Kidney (tissue), 14 donors: ENCODE data around the gene LRRC28. TPM values are rescaled to one million over a fixed set of nuclear protein-coding genes. Genes with fewer than 3 reads are reported as not detected.
A peak's percentile ranks its signal among the peaks of the same experiment; 100 is the strongest.
"Not testable (repeated sequence)": the region's sequence is repeated elsewhere in the genome, so short reads cannot be mapped to it uniquely, and the experiment has no call there.

ENCODE experiments used
- DNase-seq, 5 donors: peaks; one replicate each; pipeline ENCODE4 v3.0.0-alpha.2; 2013 to 2020
- FAIRE-seq: peaks from 2 replicates; lab custom pipeline; 2012; peaks lifted over from hg19 to GRCh38; lab: Jason Lieb, UNC
- H3K27ac ChIP-seq, 2 donors: one replicate each; pipeline ENCODE4 v1.7.0; 2013; ENCODE audit warnings: low read depth in 2 of 2, low read length in 2 of 2, inconsistent platforms in 1 of 2
- H3K27me3 ChIP-seq: one replicate; pipeline ENCODE4 v1.7.1; 2013; ENCODE audit warnings: low read length, inconsistent platforms; ENCODE audit not compliant: control insufficient read depth, insufficient read depth
- H3K36me3 ChIP-seq, 3 donors: one replicate each; pipeline versions ENCODE4 v1.7.0 to v1.7.1; 2013; ENCODE audit warnings: low read length in 3 of 3, control low read depth in 1 of 3, inconsistent platforms in 1 of 3; ENCODE audit not compliant: insufficient read depth in 3 of 3, control insufficient read depth in 2 of 3
- H3K4me1 ChIP-seq, 3 donors: one replicate each; pipeline versions ENCODE4 v1.7.0 to v1.7.1; 2013; ENCODE audit warnings: low read length in 3 of 3, inconsistent platforms in 1 of 3, low read depth in 1 of 3; ENCODE audit not compliant: control insufficient read depth in 2 of 3, insufficient read depth in 2 of 3
- H3K4me3 ChIP-seq, 3 donors: one replicate each; pipeline versions ENCODE4 v1.7.0 to v1.8.1; 2013; ENCODE audit warnings: low read length in 3 of 3, control low read depth in 1 of 3, inconsistent platforms in 1 of 3
- H3K9ac ChIP-seq, 3 donors: one replicate each; pipeline versions ENCODE4 v1.7.0 to v1.7.1; 2013; ENCODE audit warnings: low read length in 3 of 3, control low read depth in 1 of 3, inconsistent platforms in 1 of 3
- H3K9me3 ChIP-seq, 3 donors: one replicate each; pipeline versions ENCODE4 v1.7.0 to v1.7.1; 2013; ENCODE audit warnings: low read length in 3 of 3, control low read depth in 1 of 3, inconsistent platforms in 1 of 3; ENCODE audit not compliant: control insufficient read depth in 2 of 3, insufficient read depth in 1 of 3
- CTCF ChIP-seq: IDR thresholded peaks from 3 replicates; pipeline ENCODE4 v1.5.1; 2012; ENCODE audit warnings: mild to moderate bottlenecking, moderate library complexity, borderline replicate concordance; ENCODE audit not compliant: insufficient read depth; ENCODE audit errors: extremely low read depth
- intact Hi-C: fragments of 100-400 bp; cut with DNase I; formaldehyde crosslinking; loops from one replicate; pipeline ENCODE4 v1.11.1; 2022
- polyA plus RNA-seq: library from polyadenylated mRNA; stranded (reverse); fragments of 350-450 nt; fragmentation: Illumina TruSeq; extraction: RNeasy Lipid Tissue Mini Kit (QIAGEN cat#74804); gene quantifications from one replicate; pipeline ENCODE4 v1.2.3, GENCODE V29; 2014; ENCODE audit warnings: low read depth, low replicate concordance; ENCODE audit not compliant: insufficient read depth
- total RNA-seq: library from RNA; stranded (reverse); fragmentation: NEBNext Ultra II Directional; extraction: Animal tissue kit (Norgen Biotek cat#: 25700); gene quantifications from one replicate; pipeline ENCODE4 v1.2.1, GENCODE V29; 2021
- donor health status: control.
- donor health status: control.
- donor health status: control.
- donor health status: control.
- donor health status: control.
- donor health status: DM: yes; HTN: yes; CAD: no.
- donor health status: Normal renal cell carcinoma (clear cell type).

Gene LRRC28
- total and polyA plus RNA-seq, 2 donors from 2014 or later: 25.5 to 34.7 TPM

GRCh38 chr15:99396375-99396774 is 145.1 kb downstream of the LRRC28 start:
- H3K27ac ChIP-seq: no peak overlapping the region
- H3K9me3 ChIP-seq: no peaks in the 10 kb centered on the region
- no peak for FAIRE-seq
- DNase-seq: no peak
- no peak for TF ChIP-seq CTCF
- H3K4me3 ChIP-seq: no peak overlapping the region
- no peaks in the 10 kb centered on the region for H3K27me3 ChIP-seq
- no peak overlapping the region for H3K9ac ChIP-seq
- intact Hi-C loops: no loop called here
- H3K36me3 ChIP-seq: no peaks in the 10 kb centered on the region
- no peaks in the 10 kb centered on the region for H3K4me1 ChIP-seq

- Histone ChIP-seq H3K4me3 (no peak overlapping the region), H3K4me1 (peaks cover 2 to 8% (median 5%) of the 10 kb centered on the region in 3 donors), H3K27me3 (no peaks in the 10 kb centered on the region), H3K9ac (no peak overlapping the region), H3K27ac (no peak overlapping the region), H3K9me3 (no peaks in the 10 kb centered on the region), H3K36me3 (no peaks in the 10 kb centered on the region)
- no peak for DNase-seq
- no peak for FAIRE-seq
- intact Hi-C loops: no loop called here
- TF ChIP-seq CTCF: no peak
Observed at GRCh38 chr15:99399061-99399460, 147.8 kb downstream of the LRRC28 start.

GRCh38 chr15:99399618-99400017 is 148.3 kb downstream of the LRRC28 start:
- Histone ChIP-seq H3K36me3 (no peaks in the 10 kb centered on the region), H3K9me3 (no peaks in the 10 kb centered on the region), H3K27ac (no peak overlapping the region), H3K27me3 (no peaks in the 10 kb centered on the region), H3K4me1 (peaks cover 2 to 8% (median 5%) of the 10 kb centered on the region in 3 donors), H3K9ac (no peak overlapping the region), H3K4me3 (no peak overlapping the region)
- FAIRE-seq (no peak), DNase-seq (peak in 2 of 5 donors; percentile 17 to 48)
- TF ChIP-seq CTCF: no peak
- intact Hi-C loops: no loop called here

- peak overlapping the region; percentile 17 to 39 for H3K27ac ChIP-seq
- H3K4me1 ChIP-seq, H3K27me3 ChIP-seq, H3K36me3 ChIP-seq, H3K9me3 ChIP-seq, DNase-seq, FAIRE-seq, H3K9ac ChIP-seq, H3K4me3 ChIP-seq, intact Hi-C loops: not testable (repeated sequence)
Observed at GRCh38 chr15:99401216-99401615, 149.9 kb downstream of the LRRC28 start.
